GF-D8 (cell line): ENCODE measurements around the gene APOBEC3G.

Source experiments
- DNase-seq: peaks from one replicate; lab custom pipeline; 2025; lab: John Stamatoyannopoulos, UW

The APOBEC3G gene

DNA sequence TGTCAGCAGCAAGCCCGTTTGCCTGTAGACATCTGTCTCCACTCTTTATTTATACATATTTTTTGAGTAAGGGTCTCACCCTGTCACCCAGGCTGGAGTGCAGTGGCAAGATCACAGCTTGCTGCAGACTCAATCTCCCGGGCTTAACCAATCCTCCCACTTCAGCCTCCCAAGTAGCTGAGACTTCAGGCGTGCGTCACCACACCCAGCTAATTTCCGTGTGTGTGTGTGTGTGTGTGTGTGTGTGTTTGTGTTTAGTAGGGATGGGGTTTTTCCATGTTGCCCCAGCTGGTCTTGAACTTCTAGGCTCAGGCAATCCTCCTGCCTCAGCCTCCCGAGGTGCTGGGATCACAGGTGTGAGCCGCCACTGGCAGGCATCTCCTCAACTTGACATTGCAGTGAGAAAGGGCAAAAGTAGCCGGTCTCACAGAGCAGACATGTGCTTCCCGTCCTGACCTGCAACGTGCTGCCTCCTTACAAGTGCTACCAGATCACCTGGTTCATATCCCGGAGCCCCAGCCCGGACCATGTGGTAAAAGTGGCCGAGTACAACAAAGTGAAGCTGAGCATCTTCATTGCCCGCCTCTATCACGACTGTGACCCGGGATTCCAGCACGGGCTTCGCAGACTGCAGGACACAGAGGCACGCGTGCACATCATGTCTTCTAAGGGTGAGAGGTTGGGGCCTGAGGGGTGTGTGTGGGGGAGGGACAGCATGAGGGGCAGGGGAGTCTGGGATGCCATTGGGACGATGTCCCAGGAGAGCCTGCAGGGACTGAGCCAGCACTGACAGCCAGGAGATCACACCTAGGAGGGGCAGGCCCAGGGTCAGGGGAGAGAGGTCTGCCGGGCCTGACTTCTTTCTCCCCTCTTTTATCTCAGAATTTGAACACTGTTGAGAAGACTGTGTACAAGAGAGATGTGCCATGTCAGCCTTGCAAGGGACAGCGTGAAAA, 14.3 kb downstream of the APOBEC3G start:
- DNase-seq = no peak

DNA sequence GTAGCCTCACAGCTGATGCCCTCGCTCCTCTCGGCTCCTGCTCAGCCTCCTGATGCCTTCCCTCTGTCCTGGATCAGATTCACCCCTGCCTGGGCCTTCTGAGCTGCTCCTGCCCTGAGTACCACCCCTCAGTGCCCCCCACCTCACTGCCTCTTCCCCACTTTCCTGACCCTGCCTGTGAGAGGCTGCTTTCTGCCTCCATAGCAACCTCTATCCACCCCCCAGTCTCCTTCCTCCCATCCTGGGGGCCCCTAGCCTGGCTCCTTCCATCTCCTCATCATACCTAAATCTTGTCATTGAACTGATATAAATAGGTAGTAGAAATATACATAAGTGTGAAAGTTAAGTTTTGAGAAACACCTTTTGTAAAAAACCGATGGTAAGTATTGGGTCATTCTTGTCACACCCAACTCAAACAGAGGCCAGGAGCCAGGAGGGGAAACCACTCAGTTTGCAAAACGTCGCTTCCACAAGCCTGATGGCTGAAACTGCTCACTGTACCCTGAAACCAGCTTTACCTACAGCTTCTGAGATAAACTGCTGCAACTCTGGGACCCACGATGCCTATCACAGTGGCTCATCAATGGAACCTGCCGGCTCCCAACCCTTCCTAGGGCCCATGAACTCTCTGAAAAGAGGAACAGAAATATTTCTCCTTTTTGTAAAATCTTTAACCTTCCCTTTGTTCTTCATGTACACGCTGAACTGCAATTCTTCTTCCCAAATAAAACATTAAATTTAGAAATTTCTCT, 15.2 kb downstream of the APOBEC3G start:
- DNase-seq = no peak

DNA sequence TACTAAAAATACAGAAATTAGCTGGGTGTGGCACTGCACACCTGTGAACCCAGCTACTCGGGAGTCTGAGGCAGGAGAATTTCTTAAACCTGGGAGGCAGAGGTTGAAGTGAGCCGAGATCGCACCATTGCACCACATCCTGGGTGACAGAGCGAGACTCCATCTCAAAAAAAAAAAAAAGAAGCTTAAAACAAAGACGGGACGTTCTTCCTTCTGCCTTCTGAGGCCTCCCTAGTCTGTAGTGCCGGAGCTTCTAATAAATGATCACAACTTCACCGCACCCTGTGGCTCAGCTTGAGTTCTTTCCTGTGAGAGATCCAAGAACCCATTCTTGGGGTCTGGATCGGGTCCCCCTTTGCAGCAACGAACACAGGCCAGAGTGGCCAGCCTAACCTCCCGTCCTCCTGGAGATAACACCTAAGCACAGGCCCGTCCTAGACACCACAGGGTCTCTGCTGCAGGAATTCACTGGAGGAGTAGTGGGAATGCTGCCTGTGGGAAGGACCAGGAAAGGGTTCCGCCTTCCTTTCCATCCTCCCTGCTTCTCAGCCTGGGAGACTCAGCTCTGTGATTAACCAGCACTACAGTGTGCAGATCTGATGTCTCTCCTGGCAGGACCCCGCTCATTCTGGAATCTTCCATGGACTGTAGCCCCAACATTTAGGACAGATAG, 17.8 kb downstream of the APOBEC3G start:
- no peak for DNase-seq

- DNase-seq = no peak
Measured at GRCh38 chr22:39095971-39096370, 18.9 kb downstream of the APOBEC3G start.

GRCh38 chr22:39097098-39098020, 20.3 kb downstream of the APOBEC3G start, which contains the start of gene APOBEC3H:
TSS of gene APOBEC3H (plus strand) at chr22:39097244. CDS start at chr22:39100279, 3,035 bp downstream.
- DNase-seq = no peak

DNA sequence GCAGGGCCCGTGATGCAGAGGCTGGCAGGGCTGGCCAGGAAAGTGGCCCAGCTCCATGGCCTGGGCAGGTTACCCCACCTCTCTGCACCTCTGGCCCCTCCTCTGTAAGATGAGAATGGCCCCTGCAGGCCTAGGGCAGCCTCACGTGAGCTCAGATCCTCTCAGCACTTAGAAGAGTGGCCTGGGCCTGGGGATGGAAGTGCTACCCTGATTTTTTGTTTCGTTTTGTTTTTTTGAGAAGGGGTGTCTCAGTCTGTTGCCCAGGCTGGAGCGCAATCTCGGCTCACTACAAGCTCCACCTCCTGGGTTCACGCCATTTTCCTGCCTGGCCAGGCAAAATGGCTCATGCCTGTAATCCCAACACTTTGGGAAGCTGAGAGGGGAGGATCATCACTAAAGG, 21.0 kb downstream of the APOBEC3G start:
- no peak for DNase-seq

- no peak for DNase-seq
Measured at GRCh38 chr22:39098576-39098975, 21.5 kb downstream of the APOBEC3G start.

DNA sequence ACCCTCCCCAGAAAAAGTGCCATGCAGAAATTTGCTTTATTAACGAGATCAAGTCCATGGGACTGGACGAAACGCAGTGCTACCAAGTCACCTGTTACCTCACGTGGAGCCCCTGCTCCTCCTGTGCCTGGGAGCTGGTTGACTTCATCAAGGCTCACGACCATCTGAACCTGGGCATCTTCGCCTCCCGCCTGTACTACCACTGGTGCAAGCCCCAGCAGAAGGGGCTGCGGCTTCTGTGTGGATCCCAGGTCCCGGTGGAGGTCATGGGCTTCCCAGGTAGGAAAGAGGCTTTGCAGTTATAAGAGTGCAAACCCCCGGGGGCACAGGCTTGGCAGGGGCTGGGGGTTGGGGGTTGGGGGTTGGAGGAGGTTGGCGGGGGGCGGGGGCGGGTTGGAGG, 24.2 kb downstream of the APOBEC3G start:
- no peak for DNase-seq

GRCh38 chr22:39103431-39103830, 26.4 kb downstream of the APOBEC3G start:
- no peak for DNase-seq

DNA sequence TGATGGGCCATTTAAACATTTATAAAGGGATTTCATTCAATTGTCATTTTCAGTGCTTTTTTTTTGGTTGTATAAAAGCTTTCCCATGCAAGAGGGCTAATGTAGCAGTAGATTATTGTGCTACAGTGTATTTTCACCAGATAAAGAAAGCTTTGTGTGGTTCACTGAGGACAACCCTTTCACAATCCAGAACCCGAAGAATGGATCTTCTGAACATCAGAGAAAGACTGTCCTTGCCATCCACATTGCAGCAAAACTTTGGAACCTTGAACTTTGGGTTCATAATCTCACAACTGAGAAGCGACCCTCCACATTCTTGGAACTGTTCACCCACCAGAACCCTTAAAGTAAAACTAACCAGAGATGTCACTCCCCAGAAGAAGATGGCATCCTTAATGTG, 29.3 kb downstream of the APOBEC3G start:
- no peak for DNase-seq

GRCh38 chr22:39108487-39108886, 31.4 kb downstream of the APOBEC3G start:
- DNase-seq = no peak

DNA sequence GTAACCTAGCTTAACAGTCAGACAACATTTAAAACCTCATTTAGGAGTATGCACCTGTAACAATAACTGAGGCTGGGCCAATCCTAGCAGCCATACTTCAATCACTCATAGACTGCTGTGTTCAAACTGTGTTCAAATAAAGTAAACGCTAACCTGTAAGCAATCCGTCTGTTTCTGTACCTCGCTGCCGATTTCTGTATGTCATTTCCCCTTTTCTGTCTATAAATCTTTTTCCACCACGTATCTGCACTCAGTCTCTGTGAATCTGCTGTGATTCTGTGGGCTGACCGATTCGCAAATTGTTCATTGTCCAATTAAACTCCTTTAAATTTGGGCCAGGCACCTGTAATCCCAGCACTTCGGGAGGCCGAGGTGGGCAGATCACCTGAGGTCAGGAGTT, 32.3 kb downstream of the APOBEC3G start:
- DNase-seq = no peak

- peak; percentile 46 for DNase-seq
Measured at GRCh38 chr22:39110631-39111561, 33.8 kb downstream of the APOBEC3G start.

- DNase-seq = no peak
Measured at GRCh38 chr22:39114112-39114511, 37.0 kb downstream of the APOBEC3G start.

DNA sequence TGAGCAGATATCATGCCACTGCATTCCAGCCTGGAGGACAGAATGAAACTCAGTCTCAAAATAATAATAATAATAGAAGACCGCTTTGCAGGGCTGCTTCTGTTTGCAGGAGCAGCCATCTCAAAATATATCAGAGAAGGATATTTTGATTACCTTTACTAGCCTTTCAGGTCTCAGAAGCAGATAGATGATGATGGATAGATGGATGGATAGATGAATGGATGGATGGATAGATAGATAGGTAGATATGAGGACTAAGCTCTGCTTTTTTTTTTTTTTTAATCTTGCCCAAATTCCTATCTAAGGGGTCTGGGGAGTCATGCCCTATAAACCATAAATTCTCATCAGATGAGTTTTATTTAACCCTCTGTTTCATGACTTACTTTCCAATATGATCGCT, 38.5 kb downstream of the APOBEC3G start:
- no peak for DNase-seq

- no peak for DNase-seq
Measured at GRCh38 chr22:39115977-39116621, 39.0 kb downstream of the APOBEC3G start.

- no peak for DNase-seq
Measured at GRCh38 chr22:39117585-39118191, 40.6 kb downstream of the APOBEC3G start.

GRCh38 chr22:39120983-39121382, 43.9 kb downstream of the APOBEC3G start:
- no peak for DNase-seq

- no peak for DNase-seq
Measured at GRCh38 chr22:39122772-39123470, 45.8 kb downstream of the APOBEC3G start.
